Measurements from ENCODE around the gene THOC5. TPM values are rescaled to one million over a fixed set of nuclear protein-coding genes. Genes with fewer than 3 reads are reported as not detected.

THOC5 gene
- polyA plus RNA-seq, 3 donors = 14.2 to 30.9 (median 23.5) TPM

DNA sequence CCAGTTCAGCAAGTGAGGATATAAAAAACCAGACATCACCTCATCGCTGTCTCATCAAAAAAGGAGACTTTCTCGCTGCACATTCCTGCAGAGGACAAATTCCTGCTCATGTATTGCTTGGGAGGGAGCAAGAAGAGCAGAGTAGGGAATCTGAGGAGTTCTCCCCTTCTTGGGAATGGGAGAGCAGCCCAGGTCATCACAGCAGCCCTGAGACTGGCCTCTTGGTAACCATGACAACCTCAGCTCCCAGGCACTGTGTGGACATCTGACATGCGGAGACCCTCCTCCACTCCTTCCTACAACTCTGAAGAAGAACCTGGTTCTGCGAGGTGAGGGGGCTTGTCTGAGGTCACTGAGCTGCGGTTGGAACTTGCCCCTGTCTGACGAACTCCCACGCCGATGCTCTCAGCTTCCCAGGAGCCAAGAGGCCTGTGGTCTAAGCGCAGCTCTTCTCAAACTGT lies 97.3 kb downstream of the THOC5 start:
- no peak overlapping the region for H3K27ac ChIP-seq (ENCODE audit: low read depth, low read length)
- 66 to 78% (median 69%) methylated on average over 9 of the region's 9 CpGs for WGBS, 3 donors

Other genes with a start within 250 kb of the THOC5 start
- gene GAS2L1, start 247.1 kb downstream of the THOC5 start, polyA plus RNA-seq = 10 to 100 TPM; 16.7 to 31.8 (median 20.0) TPM
- 1 to 10 TPM in 2 of 3 donors, under 1 TPM in 1; 0.90 to 1.5 (median 1.0) TPM for gene RASL10A, start 238.1 kb downstream of the THOC5 start, polyA plus RNA-seq
- gene AP1B1, start 165.2 kb downstream of the THOC5 start, polyA plus RNA-seq = 10 to 100 TPM; 22.3 to 36.5 (median 36.1) TPM
- gene RFPL1, start 115.2 kb downstream of the THOC5 start, polyA plus RNA-seq = under 1 TPM in 1 of 3 donors, not detected in 2; 0.06 TPM
- under 1 TPM; 0.22 to 0.56 (median 0.36) TPM for gene NEFH, start 73.5 kb downstream of the THOC5 start, polyA plus RNA-seq
- gene NIPSNAP1, start 27.4 kb upstream of the THOC5 start, polyA plus RNA-seq = 10 to 100 TPM; 11.1 to 18.9 (median 17.3) TPM
- 10 to 100 TPM in 1 of 3 donors, 1 to 10 TPM in 2; 5.2 to 15.9 (median 8.3) TPM for gene NF2, start 49.9 kb upstream of the THOC5 start, polyA plus RNA-seq
- gene CABP7, start 166.2 kb upstream of the THOC5 start, polyA plus RNA-seq = 1 to 10 TPM in 1 of 3 donors, under 1 TPM in 2; 0.07 to 1.1 (median 0.11) TPM
- gene ZMAT5, start 213.2 kb upstream of the THOC5 start, polyA plus RNA-seq = 10 to 100 TPM; 15.2 to 22.6 (median 16.4) TPM
- 100 to 1,000 TPM in 2 of 3 donors, 10 to 100 TPM in 1; 96.6 to 212 (median 192) TPM for gene UQCR10, start 213.6 kb upstream of the THOC5 start, polyA plus RNA-seq